ENCODE measurements around the gene TBCEL. TPM values are rescaled to one million over a fixed set of nuclear protein-coding genes. Genes with fewer than 3 reads are reported as not detected.

The TBCEL gene
- total RNA-seq, 4 donors from 2014 or later = 8.5 to 37.1 (median 11.3) TPM

GRCh38 chr11:121032546-121032945 lies 8.6 kb downstream of the TBCEL start:
- TF ChIP-seq, protein P1, sequence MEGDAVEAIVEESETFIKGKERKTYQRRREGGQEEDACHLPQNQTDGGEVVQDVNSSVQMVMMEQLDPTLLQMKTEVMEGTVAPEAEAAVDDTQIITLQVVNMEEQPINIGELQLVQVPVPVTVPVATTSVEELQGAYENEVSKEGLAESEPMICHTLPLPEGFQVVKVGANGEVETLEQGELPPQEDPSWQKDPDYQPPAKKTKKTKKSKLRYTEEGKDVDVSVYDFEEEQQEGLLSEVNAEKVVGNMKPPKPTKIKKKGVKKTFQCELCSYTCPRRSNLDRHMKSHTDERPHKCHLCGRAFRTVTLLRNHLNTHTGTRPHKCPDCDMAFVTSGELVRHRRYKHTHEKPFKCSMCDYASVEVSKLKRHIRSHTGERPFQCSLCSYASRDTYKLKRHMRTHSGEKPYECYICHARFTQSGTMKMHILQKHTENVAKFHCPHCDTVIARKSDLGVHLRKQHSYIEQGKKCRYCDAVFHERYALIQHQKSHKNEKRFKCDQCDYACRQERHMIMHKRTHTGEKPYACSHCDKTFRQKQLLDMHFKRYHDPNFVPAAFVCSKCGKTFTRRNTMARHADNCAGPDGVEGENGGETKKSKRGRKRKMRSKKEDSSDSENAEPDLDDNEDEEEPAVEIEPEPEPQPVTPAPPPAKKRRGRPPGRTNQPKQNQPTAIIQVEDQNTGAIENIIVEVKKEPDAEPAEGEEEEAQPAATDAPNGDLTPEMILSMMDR (IDR thresholded peaks at IDR 0.05) = no peak
- TF ChIP-seq POLR2A (IDR thresholded peaks at IDR 0.05) = no peak
- Histone ChIP-seq H3K4me3 (no peak overlapping the region), H3K9me3 (no peaks in the 10 kb centered on the region), H3K4me1 (no peaks in the 10 kb centered on the region), H3K27ac (no peak overlapping the region), H3K36me3 (no peaks in the 10 kb centered on the region), H3K27me3 (no peaks in the 10 kb centered on the region)
- DNase-seq = no peak

DNA sequence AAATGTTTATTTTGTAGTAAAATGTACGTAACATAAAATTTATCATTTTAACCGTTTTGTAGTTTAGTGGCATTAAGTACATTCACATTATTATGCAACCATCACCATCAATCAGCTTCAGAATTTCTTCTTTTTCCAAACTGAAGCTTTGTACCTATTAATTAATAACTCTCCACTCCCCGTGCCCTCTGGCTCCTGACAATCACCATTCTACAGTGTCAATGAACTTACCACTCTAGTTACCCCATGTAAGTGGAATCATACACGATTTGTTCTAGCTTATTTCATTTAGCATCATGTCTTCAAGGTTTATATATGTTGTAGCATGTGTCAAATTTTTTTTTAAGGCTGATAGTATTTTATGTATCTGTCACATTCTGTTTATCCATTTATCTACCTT lies 9.7 kb downstream of the TBCEL start:
- Histone ChIP-seq H3K27me3 (no peaks in the 10 kb centered on the region), H3K36me3 (no peaks in the 10 kb centered on the region), H3K27ac (no peak overlapping the region), H3K9me3 (no peaks in the 10 kb centered on the region), H3K4me3 (no peak overlapping the region), H3K4me1 (no peaks in the 10 kb centered on the region)
- no peak for DNase-seq
- TF ChIP-seq, protein P1 (IDR thresholded peaks at IDR 0.05) = no peak
- no peak for TF ChIP-seq POLR2A (IDR thresholded peaks at IDR 0.05)

- Histone ChIP-seq H3K36me3 (no peaks in the 10 kb centered on the region), H3K27me3 (no peaks in the 10 kb centered on the region), H3K4me3 (no peak overlapping the region), H3K4me1 (no peaks in the 10 kb centered on the region), H3K9me3 (no peaks in the 10 kb centered on the region), H3K27ac (no peak overlapping the region)
- DNase-seq = no peak
- no peak for TF ChIP-seq POLR2A (IDR thresholded peaks at IDR 0.05)
- TF ChIP-seq, protein P1 (IDR thresholded peaks at IDR 0.05) = no peak
These were observed 11.4 kb downstream of the TBCEL start for GRCh38 chr11:121035169-121035755.

- no peak overlapping the region for H3K4me3 ChIP-seq
- H3K4me1 ChIP-seq = no peaks in the 10 kb centered on the region
- no peaks in the 10 kb centered on the region for H3K9me3 ChIP-seq
- H3K27me3 ChIP-seq = no peaks in the 10 kb centered on the region
- TF ChIP-seq, protein P1 (IDR thresholded peaks at IDR 0.05) = no peak
- no peak for TF ChIP-seq POLR2A (IDR thresholded peaks at IDR 0.05)
- H3K27ac ChIP-seq = no peak overlapping the region
- H3K36me3 ChIP-seq = no peaks in the 10 kb centered on the region
- DNase-seq = no peak
These were observed 11.9 kb downstream of the TBCEL start for GRCh38 chr11:121035780-121036179.

GRCh38 chr11:121037016-121037415 lies 13.1 kb downstream of the TBCEL start:
- H3K4me1 ChIP-seq = no peaks in the 10 kb centered on the region
- H3K27me3 ChIP-seq = no peaks in the 10 kb centered on the region
- no peaks in the 10 kb centered on the region for H3K36me3 ChIP-seq
- no peak for DNase-seq
- no peak overlapping the region for H3K4me3 ChIP-seq
- H3K27ac ChIP-seq = no peak overlapping the region
- no peak for TF ChIP-seq POLR2A (IDR thresholded peaks at IDR 0.05)
- TF ChIP-seq, protein P1 (IDR thresholded peaks at IDR 0.05) = no peak
- no peaks in the 10 kb centered on the region for H3K9me3 ChIP-seq

Data from Peyer's patch (tissue), 4 donors.